Stimulated activated CD8-positive, alpha-beta memory T cell treated with anti-CD3 and anti-CD28 coated beads, Interleukin-7, amount 100 ng/mL, for 24 hours (primary cell): ENCODE data around the gene LENG9.

Source experiments
- DNase-seq: peaks from one replicate; pipeline ENCODE4 v3.0.0-alpha.2; 2020; ENCODE audit warnings: low read depth

LENG9 gene

DNA sequence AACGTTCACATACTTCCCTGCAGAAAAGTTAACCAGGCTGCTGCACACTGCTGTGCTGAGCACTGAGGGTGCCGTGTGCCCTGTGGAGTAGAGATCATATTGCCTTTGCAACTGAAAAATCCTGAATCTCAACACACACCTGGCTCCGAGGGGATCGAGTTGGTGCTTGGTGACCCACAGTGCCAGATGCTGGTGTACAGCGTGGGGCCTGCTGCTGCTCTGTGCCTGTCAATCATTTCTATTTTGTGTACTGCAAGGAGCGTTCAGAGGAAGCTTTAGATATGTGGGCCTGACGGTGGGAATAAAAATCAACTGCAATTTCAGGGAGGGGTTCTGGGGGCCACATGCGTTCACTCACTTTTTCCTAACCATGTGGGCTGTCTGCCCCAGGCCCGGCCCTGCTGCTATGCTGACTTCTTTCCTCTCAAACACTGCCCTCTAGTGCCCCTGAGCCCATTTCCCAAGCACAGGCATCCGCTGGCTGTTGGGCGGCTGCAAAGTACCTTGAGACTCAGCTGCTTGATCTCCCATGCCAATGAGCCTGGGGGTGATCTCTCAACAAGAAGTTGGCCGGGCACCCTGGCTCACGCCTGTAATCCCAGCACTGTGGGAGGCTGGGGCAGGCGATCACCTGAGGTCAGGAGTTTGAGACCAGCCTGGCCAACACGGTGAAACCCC lies 24.3 kb downstream of the LENG9 start:
- no peak for DNase-seq

DNA sequence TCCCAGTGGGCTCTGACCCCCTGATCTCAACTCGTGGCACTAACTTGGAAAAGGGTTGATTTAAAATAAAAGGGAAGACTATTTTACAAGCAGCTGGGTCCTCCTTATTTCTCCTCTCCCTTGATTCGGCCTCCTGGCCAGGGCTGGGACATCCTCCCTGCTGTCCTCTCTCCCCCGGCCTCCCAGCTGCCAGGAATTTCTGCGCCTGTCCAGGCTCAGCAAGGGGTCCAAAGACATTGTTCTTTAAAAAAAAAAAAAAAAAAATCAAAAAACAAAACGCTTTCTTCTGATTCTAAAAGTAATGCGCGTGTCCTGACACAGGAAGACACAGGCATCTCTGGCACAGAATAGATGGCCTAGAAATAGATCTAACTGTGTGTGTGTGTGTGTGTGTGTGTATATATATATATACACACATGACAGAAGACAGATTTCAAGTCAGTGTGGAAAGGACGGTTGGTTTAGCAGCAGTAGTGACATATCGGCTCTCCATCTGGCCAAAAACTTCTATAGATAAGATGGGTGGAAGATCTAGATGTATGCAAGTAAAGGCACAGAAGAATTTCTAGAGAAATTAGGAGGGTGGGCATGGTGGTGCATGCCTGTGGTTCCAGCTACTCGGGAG lies 26.8 kb downstream of the LENG9 start:
- no peak for DNase-seq

DNA sequence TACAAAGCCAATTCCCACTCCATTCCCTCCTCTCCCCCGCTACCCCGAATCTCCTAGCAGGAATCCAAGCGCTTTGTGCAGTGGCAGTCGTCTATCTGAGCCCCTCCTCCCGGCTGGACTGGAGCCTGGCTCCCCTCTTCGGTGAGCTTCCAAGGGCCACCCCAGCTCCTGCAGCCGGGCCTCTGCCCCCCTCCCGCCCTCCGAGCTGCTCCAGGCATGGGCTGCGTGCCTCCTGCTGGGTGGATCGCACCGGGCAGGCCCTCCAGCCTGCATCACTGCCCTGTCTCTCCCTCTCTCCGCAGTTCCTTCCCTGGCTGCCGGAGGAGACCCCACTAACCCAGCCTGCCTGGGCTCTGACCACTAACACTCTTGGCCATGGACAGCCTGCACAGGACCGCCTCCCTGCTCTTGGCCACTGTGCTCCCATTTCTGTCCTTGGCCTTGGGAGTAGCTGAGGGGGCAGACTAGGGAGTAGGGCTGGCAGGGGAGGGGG lies 27.5 kb downstream of the LENG9 start:
- DNase-seq = no peak

DNA sequence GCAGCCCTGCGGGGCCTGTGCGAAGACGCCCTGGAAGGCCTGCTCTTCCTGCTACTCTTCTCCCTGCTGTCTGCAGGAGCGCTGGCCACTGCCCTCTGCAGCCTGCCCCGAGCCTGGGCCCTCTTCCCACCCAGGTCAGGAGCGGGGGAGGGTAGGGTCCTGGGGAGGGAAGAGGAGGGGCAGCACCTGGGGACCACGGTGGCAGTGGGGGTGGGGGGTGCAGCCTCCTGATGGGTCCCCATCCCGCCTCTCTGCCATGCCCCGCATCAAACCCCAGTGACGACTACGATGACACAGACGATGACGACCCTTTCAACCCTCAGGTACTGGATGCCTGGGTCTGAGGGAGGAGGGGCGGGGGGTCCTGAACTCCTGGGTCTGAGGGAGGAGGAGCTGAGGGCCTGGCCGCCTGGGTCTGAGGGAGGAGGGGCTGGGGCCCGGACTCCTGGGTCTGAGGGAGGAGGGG lies 28.0 kb downstream of the LENG9 start:
- DNase-seq = no peak

DNA sequence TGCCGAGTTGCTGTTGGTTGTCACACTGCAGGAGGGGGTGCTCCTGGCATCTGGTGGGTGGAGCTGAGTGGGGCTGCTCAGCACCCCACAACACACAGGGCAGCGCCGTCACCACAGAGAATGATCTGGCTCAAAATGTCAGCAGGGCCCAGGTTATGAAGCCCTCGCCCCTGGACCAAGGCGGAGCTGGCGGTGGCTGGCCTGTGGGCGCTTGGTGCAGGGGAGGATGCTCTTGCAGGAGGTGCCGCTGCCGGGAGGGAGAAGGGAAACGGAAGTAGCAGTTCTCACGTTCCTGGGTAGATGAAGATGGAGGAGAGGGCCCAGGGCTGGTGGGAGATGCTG lies 28.7 kb downstream of the LENG9 start:
- no peak for DNase-seq

DNA sequence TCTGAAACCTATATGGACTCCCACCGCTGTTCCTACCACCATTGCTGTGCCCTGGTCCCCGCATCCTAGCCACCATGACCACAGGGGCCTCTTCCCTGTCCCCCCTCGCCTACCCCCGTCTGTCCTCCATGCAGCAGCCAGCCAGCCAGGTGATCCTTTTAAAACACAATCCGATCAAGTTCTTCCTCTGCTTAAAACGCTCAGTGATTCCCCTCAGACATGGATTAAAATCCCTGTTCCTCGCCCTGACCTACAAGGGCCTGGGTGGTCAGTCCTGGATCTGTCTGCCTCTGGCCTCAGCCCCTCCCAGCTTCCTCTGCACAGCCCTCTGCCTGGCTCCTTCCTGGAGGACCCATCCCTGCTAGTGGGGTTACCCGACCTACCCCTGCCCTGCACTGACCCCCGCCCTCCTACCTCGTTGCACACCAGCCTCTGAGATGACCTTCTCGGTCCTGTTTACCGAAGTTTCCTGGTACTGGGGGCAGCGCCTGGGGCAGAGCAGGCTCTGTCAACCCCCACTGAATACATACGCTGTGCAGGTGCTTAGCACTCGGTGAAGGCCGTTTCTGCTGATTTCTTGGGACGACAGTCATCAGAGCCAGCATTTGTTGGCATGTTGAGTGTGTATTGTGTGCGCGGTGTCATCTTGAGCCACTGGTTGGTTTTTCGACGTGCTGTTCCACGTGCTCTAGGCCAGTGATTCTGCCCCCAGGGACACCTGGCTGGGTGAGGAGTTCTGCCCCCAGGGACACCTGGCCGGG lies 29.3 kb downstream of the LENG9 start:
- DNase-seq = no peak

DNA sequence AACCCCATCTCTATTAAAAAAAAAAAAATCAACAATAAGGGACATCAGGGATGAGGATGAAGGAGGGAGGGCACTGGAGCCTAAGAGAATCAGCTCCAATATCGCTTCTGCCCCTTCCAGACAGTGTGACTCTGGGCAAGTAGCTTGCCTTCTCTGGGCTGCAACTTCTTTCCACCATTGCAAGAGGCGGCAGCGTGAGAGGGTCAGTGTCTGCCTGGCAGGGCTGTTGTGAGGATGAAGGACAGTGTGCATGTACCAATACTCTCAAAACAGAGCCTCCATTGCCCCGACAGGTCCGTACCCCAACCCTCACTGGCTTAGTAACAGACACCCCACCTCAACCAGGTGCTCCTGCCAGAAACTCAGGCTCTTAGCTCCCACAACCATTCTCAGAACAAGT lies 29.9 kb downstream of the LENG9 start:
- DNase-seq = no peak

DNA sequence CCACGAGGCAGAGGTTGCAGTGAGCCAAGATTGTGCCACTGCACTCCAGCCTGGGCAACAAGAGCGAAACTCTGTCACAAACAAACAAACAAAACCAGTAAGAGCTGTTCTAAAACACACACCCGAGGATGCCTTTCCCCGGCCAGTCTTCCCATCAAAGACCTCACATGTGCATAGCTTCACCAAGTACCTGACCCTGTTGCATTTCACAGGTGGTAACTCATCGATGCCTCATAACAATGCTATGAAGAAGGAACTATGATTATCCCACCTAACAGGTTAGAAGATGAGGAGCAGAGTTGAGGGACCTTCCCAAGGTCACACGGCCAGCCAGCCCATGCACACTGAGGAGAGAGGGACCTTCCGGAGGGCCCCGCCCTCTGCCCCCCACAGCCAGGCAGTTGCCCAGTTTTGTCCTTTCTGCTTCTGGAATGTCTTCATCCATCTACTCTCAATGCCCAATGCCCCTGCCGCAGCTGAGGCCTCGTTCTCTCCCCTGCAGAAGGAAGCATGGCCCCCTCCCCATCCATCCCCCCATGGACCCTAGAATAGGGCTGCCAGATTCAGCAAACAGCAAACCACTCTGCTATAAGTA lies 31.3 kb downstream of the LENG9 start:
- DNase-seq = no peak

DNA sequence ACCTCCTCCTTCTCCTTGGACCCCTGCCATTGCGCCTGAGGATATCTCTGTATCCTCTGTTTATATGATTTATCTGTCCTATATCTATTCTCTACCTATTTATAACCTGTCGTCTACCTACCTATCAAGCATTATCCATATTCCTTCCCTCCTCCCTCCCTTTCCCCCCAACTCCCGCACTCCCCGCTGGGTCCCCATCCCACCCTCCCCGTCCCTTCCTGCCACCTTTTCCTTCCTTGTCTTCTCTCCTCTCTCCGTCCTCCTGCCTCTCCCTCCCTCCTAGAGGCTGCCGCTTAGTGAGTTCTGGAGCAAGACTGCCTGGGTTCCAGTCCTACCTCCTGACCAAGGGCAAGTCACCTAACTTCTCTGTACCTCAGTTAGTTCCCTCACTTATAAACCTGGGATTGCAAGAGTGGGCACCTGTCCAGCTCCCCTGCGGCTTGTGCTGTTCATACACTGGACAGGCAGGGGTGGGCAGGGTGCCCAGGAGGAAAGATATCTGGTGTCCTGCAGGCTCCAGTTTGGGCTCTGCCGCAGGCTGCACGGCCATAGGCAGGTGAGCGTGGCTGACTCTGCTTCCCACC lies 32.2 kb downstream of the LENG9 start:
- DNase-seq = no peak

DNA sequence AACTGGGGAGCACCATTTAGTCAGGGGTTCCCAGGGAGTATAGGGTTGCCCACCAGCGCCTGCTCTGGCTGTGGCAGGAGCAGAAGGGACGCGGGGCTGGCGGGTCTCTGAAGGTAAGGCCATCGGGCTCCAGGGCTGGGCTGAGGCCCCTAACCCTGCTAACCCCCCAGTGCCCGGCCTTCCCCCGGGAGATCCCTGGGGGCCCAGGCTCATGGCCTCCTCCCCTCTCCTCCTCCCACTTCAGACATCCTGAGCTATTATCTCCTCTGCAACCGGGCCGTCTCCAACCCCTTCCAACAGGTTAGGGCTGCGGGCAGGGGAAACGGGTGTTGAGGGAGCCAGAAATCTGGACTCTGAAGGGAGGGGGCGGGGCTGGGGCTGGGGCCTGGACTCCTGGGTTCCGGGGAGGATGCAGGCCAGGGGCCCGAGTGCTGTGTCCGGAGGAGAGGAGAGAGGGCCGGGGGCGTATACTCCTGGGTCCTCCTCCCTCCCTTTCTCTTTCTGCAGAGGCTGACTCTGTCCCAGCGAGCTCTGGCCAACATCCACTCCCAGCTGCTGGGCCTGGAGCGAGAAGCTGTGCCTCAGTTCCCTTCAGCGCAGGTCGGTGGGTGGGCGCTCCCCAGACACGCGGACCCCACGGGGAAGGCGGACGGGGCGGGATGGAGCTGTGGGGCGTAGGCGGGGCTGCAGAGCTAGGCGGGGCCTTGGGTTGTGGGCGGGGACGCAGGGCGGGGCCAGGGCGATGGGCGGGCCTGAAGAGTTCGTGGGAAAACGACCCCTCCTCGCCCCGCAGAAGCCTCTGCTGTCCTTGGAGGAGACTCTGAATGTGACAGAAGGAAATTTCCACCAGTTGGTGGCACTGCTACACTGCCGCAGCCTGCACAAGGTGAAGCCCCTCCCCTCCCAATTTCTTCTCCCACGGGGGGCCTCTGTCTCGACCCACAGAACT lies 33.0 kb downstream of the LENG9 start:
- no peak for DNase-seq

DNA sequence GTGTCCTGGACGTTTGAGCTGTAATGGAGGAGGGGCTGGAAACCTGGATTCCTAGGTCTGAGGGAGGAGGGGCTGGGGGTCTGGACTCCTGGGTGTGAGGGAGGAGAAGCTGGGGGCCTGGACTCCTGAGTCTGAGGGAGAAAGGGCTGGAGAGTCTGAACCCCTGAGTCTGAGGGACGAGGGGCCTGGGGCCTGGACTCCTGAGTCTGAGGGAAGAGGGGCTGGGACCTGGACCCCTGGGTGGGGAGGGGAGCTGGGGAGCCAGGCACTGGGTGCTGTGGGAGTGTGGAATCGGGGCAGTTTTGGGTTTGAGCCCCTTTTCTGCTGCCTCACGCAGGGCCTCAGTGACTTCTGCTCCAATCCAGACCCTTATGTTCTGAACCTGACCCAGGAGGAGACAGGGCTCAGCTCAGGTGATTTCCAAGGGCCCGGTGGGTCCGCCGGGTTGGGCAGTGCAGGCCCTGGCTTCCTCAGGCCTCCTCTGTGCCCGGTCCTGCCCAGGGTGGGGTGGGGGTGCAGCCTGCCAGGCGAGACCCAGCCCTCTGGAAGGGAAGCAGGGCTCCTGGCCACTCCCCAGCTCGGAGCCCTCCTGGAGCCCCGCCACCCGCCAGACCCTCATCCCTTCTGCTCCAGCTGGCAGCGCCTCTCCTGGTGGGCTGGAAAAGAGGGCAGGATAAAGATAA lies 33.9 kb downstream of the LENG9 start:
- DNase-seq = no peak

DNA sequence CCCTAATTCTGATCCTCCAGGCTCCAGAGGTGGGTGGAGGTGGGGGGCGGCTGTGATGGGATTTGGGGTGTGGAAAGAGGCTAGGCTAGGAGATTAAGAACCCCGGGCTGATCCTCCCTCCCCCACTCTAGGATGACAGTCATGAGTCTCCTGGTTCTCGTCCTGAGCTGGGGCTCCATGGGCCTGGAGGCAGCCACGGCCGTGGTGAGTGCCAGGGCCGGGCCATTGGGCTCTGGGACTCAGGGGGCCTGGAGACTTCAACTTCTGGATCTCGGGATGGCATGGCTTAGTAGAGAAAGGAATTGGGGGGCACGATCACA lies 34.4 kb downstream of the LENG9 start:
- no peak for DNase-seq

DNA sequence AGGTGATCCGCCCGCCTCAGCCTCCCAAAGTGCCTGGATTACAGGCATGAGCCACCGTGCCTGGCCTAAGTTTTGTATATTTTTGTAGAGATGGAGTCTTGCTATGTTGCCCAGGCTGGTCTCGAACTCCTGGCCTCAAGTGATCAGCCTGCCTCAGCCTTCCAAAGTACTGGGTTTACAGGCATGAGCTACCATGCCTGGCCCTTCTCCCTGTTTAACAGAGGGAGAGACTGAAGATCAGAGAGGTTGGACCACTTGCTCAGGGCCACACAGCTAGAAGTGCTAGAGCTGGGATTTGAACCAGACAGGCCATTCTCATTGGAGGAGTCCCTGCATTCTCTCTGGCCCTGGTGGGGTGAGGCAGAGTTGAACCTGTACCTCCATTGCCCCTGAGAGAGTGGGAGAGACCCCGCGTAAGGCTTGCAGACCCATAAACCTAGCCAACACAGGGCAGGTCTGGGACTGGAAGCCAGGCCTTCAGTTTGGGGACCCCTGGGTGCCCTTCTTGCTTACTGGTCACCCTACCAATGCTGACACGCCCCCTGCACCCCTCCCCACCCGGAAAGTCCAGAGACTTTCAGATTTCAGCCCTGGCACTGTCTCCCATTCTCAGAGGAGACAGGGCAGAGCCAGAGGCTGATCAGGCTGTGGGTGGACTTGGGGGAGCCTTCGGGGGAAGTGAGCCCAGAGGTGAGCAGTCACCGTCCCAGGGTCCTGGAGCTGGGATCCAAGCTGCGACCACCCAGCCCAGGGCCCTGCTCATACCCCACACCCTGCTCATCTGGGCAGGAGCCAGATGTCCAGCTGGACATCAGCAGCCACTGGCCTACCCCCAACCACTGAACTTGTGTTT lies 35.0 kb downstream of the LENG9 start:
- no peak for DNase-seq

DNA sequence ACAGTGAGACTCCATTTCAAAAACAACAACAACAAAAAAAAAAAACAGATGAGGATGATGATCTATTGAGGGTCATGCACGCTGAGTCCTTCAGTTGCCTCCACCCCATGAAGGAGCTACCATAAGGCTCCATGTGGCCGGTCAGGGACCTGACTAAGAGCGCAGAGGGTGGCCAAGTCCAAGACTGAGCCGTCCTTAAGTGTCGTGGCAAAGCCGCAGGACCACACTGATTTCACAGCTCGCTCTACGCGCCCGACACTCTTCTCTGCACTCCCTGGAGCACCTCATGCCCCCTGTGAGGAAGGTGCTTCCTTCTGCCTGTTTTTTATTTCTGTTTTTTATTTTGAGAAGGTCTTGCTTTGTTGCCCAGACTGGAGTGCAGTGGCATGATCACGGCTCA lies 36.0 kb downstream of the LENG9 start:
- no peak for DNase-seq

DNA sequence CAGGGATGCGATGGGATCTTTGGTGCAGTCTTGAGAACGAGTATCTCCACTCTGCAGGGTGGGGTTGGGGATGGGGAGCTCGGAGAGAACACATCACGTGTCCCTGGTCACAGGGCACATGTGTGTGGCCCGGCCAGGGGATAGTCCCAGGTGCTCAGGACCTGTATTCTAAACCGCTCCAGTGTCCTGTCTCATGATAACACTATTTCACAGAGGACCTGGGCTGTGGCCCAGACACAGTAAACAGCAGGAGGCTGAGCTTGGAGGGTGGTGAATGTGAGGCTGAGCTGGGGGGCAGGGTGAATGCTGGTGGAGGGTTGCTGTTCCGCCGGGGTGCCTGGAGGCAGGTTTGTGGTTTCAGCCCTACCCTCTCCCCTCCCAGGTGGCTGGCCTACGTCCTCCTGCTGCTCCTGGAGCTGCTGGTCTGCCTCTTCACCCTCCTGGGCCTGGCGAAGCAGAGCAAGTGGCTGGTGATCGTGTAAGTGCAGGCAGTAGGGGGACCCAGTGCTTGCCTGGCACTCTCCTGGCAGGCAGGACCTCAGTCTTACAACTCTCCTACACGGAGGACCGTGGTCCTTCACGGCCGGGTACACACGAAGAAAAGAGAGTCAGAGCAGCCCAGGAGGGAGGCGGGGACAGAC lies 37.2 kb downstream of the LENG9 start:
- DNase-seq = no peak

DNA sequence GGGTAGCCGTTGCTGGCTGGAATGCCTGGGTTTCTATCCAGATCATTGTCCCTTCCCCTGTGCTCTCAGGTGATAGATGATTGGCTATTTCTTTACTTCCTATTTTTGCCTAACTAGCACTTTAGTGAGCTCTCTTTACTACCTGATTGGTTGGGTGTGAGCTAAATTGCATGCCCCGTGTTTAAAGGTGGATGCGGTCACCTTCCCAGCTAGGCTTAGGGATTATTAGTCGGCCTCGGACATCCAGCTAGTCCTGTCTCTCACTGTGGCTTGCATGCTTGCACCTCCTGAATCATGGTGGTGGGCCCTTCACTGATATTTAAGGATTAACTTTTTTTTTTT lies 38.2 kb downstream of the LENG9 start:
- no peak for DNase-seq

DNA sequence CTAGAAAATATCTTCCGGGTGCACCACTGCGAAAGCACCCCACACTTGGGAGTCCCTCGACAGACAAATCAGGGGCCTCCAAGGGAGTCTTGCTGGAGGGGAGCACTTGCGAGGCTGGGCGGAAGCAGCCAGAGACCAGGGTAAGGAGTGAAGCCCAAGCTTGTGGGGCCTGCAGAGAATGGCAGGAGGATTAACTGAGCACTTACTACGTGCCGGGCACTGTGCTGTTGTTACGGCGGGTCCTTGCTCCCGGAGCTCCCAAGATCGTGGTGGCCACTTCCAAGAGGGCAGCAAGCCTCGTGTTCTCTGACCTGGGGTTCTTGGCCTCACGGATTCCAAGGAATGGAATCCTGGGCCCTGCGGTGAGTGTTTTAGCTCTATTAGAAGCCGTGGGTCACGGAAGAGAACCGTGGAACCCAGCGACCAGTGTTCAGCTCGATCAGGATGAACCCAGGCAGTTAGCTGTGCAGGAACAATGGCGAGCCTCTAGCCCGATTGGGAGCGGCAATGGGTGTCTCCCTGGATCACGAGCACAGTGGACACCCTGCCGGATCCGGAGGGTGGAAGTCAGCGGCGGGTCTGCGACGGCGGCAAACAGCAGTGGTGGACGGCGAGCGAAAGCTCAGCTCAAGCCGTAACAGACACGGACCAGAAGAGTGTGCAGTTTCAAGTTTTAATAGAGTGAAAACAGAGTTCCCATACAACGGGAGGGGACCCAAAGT lies 38.8 kb downstream of the LENG9 start:
- no peak for DNase-seq

DNA sequence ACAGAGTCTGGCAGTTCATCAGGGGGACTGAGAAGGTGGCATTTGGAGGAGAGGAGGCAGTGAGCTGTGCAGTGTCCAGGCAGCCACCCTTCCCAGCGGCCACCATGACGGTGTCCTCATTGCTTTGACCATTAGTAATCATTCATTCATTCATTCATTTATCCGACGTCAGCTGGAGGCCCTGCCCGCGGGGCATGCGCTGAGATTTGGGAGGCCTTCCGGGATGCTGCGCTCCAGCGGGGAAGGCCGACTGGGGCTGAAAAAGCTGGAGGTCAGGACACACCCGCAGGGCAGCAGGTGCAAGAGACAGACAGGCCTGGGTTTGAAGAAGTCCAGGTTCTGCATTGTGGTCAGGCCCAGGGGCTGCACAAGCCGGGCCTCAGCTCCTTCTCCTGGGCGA lies 39.4 kb downstream of the LENG9 start:
- DNase-seq = no peak

DNA sequence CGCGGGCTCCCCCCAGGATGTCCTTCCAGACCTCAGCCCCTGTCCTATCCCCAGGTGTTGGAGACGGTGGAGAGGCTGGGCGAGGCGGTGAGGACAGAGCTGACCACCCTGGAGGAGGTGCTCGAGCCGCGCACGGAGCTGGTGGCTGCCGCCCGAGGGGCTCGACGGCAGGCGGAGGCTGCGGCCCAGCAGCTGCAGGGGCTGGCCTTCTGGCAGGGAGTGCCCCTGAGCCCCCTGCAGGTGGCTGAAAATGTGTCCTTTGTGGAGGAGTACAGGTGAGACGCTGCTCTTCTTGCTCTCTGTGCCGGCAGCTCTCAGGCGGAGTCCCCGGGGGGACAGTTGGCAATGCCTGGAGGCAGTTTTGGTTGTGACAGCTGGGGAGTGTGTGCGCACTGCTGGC lies 41.4 kb downstream of the LENG9 start:
- DNase-seq = no peak
